Measurements from ENCODE around the gene GALNT12. TPM values are rescaled to one million over a fixed set of nuclear protein-coding genes. Genes with fewer than 3 reads are reported as not detected.

Gene GALNT12
- total and polyA plus RNA-seq, 2 experiments from 2014 or later = 14.6 to 23.6 TPM

GRCh38 chr9:98842510-98842909, 35.0 kb downstream of the GALNT12 start:
- no peaks in the 10 kb centered on the region for H3K79me2 ChIP-seq (replicated peaks; ENCODE audit: insufficient read depth)
- no peaks in the 10 kb centered on the region for H3K36me3 ChIP-seq (ENCODE audit: insufficient read depth)
- no peaks in the 10 kb centered on the region for H3K27me3 ChIP-seq (ENCODE audit: insufficient read depth)
- Mint-ChIP-seq H3K36me3 (ENCODE audit: low read depth) (peaks cover 12% of the 10 kb centered on the region; the same call in 2 of the 3 replicates), H3K27ac (no peak overlapping the region), H3K27me3 (ENCODE audit: insufficient read depth, low read depth, poor library complexity) (no peaks in the 10 kb centered on the region), H3K9me3 (no peaks in the 10 kb centered on the region), H3K4me3 (no peak overlapping the region), H3K4me1 (peaks cover 5% of the 10 kb centered on the region)
- H2AFZ ChIP-seq = no peak overlapping the region
- ATAC-seq = no peak
- H3K9me2 ChIP-seq (ENCODE audit: insufficient read depth) = no peaks in the 10 kb centered on the region
- DNase-seq (ENCODE audit: low spot score) = no peak
- no peaks in the 10 kb centered on the region for H3K4me1 ChIP-seq (ENCODE audit: insufficient read depth)
- no peak overlapping the region for H3K4me3 ChIP-seq
- H3K27ac ChIP-seq (ENCODE audit: low read depth) = no peak overlapping the region
- H4K20me1 ChIP-seq (replicated peaks; ENCODE audit: insufficient read depth) = no peaks in the 10 kb centered on the region; the same call in 1 of the 2 replicates
- H3F3A ChIP-seq (replicated peaks; ENCODE audit: low read depth) = no peaks in the 10 kb centered on the region
- no peak overlapping the region for H3K4me2 ChIP-seq
- TF ChIP-seq EZH2phosphoT487 (IDR thresholded peaks at IDR 0.05; ENCODE audit: unreplicated experiment) (no peak), ZNF114 (CRISPR knock-in tag; IDR thresholded peaks at IDR 0.05) (no peak), REST (IDR thresholded peaks at IDR 0.05; ENCODE audit: unreplicated experiment) (no peak), CTCF (conservative IDR thresholded peaks at IDR 0.05; ENCODE audit: low read depth in 2 of 2) (no peak), CREB1 (CRISPR knock-in tag; IDR thresholded peaks at IDR 0.05; ENCODE audit: low read depth) (no peak), POLR2AphosphoS5 (IDR thresholded peaks at IDR 0.05; ENCODE audit: low read depth) (no peak), ZNF331 (CRISPR knock-in tag; IDR thresholded peaks at IDR 0.05; ENCODE audit: low read depth) (no peak)
- TF ChIP-seq, protein P1, sequence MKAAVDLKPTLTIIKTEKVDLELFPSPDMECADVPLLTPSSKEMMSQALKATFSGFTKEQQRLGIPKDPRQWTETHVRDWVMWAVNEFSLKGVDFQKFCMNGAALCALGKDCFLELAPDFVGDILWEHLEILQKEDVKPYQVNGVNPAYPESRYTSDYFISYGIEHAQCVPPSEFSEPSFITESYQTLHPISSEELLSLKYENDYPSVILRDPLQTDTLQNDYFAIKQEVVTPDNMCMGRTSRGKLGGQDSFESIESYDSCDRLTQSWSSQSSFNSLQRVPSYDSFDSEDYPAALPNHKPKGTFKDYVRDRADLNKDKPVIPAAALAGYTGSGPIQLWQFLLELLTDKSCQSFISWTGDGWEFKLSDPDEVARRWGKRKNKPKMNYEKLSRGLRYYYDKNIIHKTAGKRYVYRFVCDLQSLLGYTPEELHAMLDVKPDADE (IDR thresholded peaks at IDR 0.05) = no peak

DNA sequence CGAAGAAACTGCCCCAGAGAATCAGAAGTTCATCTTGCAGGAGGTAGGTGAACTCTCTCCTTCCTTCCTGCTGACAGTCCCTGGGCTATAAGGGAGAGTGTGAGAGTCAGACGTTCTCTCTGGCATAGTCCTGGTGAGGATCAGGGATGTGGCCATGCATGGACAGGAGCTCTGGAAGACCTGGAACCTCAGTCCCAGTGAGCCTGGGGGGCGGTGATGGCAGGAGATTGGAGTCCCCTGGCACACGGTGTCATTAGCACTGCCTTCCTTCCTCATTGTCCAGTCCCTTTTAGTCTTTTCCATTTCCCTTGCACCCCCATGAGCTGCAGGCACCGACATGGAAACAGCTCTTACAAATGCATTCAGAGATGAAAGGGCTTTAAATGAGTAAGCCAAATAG, 38.6 kb downstream of the GALNT12 start:
- DNase-seq (ENCODE audit: low spot score) (no peak), ATAC-seq (no peak)
- 0 out of 2 replicates have a peak, but pooled peaks cover 3% of the 10 kb centered on the region for H3K4me1 ChIP-seq (ENCODE audit: insufficient read depth)
- no peaks in the 10 kb centered on the region for H3K27me3 ChIP-seq (ENCODE audit: insufficient read depth)
- no peak overlapping the region for H3K27ac ChIP-seq (ENCODE audit: low read depth)
- H3K36me3 ChIP-seq (ENCODE audit: insufficient read depth) = no peaks in the 10 kb centered on the region
- no peak overlapping the region for H3K4me3 Mint-ChIP-seq
- H3K4me2 ChIP-seq = no peak overlapping the region
- H3K27ac Mint-ChIP-seq = no peak overlapping the region
- H3K79me2 ChIP-seq (replicated peaks; ENCODE audit: insufficient read depth) = no peaks in the 10 kb centered on the region
- H3K4me1 Mint-ChIP-seq = peaks cover 9% of the 10 kb centered on the region
- no peaks in the 10 kb centered on the region; the same call in 1 of the 2 replicates for H4K20me1 ChIP-seq (replicated peaks; ENCODE audit: insufficient read depth)
- no peak overlapping the region for H3K4me3 ChIP-seq
- H2AFZ ChIP-seq = no peak overlapping the region
- no peaks in the 10 kb centered on the region for H3K9me2 ChIP-seq (ENCODE audit: insufficient read depth)
- H3K36me3 Mint-ChIP-seq (ENCODE audit: low read depth) = peaks cover 5% of the 10 kb centered on the region; the same call in 2 of the 3 replicates
- no peaks in the 10 kb centered on the region for H3K9me3 Mint-ChIP-seq
- H3K27me3 Mint-ChIP-seq (ENCODE audit: insufficient read depth, low read depth, poor library complexity) = peaks cover 1% of the 10 kb centered on the region
- H3F3A ChIP-seq (replicated peaks; ENCODE audit: low read depth) = no peaks in the 10 kb centered on the region
- TF ChIP-seq CREB1 (CRISPR knock-in tag; IDR thresholded peaks at IDR 0.05; ENCODE audit: low read depth) (no peak), STAT1 (IDR thresholded peaks at IDR 0.05; ENCODE audit: unreplicated experiment) (no peak)
- TF ChIP-seq, protein P2, sequence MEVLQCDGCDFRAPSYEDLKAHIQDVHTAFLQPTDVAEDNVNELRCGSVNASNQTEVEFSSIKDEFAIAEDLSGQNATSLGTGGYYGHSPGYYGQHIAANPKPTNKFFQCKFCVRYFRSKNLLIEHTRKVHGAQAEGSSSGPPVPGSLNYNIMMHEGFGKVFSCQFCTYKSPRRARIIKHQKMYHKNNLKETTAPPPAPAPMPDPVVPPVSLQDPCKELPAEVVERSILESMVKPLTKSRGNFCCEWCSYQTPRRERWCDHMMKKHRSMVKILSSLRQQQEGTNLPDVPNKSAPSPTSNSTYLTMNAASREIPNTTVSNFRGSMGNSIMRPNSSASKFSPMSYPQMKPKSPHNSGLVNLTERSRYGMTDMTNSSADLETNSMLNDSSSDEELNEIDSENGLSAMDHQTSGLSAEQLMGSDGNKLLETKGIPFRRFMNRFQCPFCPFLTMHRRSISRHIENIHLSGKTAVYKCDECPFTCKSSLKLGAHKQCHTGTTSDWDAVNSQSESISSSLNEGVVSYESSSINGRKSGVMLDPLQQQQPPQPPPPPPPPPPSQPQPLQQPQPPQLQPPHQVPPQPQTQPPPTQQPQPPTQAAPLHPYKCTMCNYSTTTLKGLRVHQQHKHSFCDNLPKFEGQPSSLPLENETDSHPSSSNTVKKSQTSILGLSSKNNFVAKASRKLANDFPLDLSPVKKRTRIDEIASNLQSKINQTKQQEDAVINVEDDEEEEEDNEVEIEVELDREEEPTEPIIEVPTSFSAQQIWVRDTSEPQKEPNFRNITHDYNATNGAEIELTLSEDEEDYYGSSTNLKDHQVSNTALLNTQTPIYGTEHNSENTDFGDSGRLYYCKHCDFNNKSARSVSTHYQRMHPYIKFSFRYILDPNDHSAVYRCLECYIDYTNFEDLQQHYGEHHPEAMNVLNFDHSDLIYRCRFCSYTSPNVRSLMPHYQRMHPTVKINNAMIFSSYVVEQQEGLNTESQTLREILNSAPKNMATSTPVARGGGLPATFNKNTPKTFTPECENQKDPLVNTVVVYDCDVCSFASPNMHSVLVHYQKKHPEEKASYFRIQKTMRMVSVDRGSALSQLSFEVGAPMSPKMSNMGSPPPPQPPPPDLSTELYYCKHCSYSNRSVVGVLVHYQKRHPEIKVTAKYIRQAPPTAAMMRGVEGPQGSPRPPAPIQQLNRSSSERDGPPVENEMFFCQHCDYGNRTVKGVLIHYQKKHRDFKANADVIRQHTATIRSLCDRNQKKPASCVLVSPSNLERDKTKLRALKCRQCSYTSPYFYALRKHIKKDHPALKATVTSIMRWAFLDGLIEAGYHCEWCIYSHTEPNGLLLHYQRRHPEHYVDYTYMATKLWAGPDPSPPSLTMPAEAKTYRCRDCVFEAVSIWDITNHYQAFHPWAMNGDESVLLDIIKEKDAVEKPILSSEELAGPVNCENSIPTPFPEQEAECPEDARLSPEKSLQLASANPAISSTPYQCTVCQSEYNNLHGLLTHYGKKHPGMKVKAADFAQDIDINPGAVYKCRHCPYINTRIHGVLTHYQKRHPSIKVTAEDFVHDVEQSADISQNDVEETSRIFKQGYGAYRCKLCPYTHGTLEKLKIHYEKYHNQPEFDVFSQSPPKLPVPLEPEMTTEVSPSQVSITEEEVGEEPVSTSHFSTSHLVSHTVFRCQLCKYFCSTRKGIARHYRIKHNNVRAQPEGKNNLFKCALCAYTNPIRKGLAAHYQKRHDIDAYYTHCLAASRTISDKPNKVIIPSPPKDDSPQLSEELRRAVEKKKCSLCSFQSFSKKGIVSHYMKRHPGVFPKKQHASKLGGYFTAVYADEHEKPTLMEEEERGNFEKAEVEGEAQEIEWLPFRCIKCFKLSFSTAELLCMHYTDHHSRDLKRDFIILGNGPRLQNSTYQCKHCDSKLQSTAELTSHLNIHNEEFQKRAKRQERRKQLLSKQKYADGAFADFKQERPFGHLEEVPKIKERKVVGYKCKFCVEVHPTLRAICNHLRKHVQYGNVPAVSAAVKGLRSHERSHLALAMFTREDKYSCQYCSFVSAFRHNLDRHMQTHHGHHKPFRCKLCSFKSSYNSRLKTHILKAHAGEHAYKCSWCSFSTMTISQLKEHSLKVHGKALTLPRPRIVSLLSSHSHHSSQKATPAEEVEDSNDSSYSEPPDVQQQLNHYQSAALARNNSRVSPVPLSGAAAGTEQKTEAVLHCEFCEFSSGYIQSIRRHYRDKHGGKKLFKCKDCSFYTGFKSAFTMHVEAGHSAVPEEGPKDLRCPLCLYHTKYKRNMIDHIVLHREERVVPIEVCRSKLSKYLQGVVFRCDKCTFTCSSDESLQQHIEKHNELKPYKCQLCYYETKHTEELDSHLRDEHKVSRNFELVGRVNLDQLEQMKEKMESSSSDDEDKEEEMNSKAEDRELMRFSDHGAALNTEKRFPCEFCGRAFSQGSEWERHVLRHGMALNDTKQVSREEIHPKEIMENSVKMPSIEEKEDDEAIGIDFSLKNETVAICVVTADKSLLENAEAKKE (CRISPR knock-in tag; IDR thresholded peaks at IDR 0.05) = no peak
